Measurements from ENCODE around the gene C17orf75. TPM values are rescaled to one million over a fixed set of nuclear protein-coding genes. Genes with fewer than 3 reads are reported as not detected.
A peak's percentile ranks its signal among the peaks of the same experiment; 100 is the strongest.

Gene C17orf75
- total RNA-seq, 1 donor from 2014 or later: 16.8 TPM

DNA sequence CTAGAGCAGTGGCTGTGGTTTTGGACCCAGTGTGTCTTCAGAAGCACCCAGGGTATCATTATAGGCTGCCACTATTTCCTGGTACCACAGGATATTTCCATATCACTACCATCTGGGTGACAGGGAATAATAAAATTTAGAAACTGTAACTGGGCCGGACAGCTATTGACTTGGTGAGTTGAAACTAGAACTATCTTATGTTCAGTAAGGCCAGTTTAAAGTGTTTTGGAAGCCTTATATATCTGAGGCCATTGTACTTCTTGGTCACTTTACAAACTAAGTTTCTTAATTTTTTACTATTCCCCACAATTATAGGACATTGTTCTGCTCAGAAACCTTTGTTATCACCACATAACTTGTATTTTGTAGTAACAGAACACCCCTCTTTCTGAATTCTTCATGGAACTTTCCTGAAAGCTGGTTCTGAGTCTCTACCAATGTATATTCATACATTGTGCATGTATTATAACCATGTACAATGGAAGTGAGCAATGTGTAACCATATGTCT lies 42.0 kb upstream of the C17orf75 start:
- FAIRE-seq (no peak), DNase-seq (ENCODE audit: low read depth) (no peak)
- Histone ChIP-seq H3K36me3 (ENCODE audit: control insufficient read depth, insufficient read depth, low read length) (no peaks in the 10 kb centered on the region), H3K27me3 (ENCODE audit: control insufficient read depth, insufficient read depth, low read length) (no peaks in the 10 kb centered on the region), H3K4me3 (ENCODE audit: low read depth, low read length) (no peak overlapping the region)
- TF ChIP-seq, protein P1, sequence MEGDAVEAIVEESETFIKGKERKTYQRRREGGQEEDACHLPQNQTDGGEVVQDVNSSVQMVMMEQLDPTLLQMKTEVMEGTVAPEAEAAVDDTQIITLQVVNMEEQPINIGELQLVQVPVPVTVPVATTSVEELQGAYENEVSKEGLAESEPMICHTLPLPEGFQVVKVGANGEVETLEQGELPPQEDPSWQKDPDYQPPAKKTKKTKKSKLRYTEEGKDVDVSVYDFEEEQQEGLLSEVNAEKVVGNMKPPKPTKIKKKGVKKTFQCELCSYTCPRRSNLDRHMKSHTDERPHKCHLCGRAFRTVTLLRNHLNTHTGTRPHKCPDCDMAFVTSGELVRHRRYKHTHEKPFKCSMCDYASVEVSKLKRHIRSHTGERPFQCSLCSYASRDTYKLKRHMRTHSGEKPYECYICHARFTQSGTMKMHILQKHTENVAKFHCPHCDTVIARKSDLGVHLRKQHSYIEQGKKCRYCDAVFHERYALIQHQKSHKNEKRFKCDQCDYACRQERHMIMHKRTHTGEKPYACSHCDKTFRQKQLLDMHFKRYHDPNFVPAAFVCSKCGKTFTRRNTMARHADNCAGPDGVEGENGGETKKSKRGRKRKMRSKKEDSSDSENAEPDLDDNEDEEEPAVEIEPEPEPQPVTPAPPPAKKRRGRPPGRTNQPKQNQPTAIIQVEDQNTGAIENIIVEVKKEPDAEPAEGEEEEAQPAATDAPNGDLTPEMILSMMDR (IDR thresholded peaks at IDR 0.05; ENCODE audit: insufficient read depth, low read length, severe bottlenecking): no peak

- TF ChIP-seq, protein P1 (IDR thresholded peaks at IDR 0.05; ENCODE audit: insufficient read depth, low read length, severe bottlenecking): no peak
- H3K4me3 ChIP-seq (ENCODE audit: low read depth, low read length): no peak overlapping the region
- DNase-seq (ENCODE audit: low read depth): no peak
- no peaks in the 10 kb centered on the region for H3K36me3 ChIP-seq (ENCODE audit: control insufficient read depth, insufficient read depth, low read length)
- no peak for FAIRE-seq
- no peaks in the 10 kb centered on the region for H3K27me3 ChIP-seq (ENCODE audit: control insufficient read depth, insufficient read depth, low read length)
These were observed 40.7 kb upstream of the C17orf75 start for GRCh38 chr17:32382526-32383223.

DNA sequence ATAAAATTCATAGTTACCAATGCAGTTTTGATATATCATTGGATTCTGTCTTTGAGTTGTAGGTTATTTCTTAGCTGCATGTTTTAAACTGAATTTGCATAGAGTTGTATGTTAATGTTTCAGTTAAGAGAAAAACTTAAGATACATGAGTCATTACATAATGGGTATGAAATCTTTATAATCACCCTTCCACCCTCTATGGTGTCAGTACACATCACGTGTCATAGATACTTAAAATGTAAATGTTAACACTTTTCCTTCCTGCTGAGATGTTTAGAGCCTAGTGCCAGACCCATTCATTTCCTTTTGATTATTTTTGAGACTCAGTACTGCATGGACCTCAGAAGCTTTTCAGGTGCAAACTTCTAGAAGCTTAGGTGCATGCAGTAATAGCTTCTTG lies 28.5 kb upstream of the C17orf75 start:
- no peak overlapping the region for H3K4me3 ChIP-seq (ENCODE audit: low read depth, low read length)
- H3K36me3 ChIP-seq (ENCODE audit: control insufficient read depth, insufficient read depth, low read length): peaks cover 15% of the 10 kb centered on the region
- DNase-seq (ENCODE audit: low read depth): no peak
- TF ChIP-seq, protein P1 (IDR thresholded peaks at IDR 0.05; ENCODE audit: insufficient read depth, low read length, severe bottlenecking): no peak
- H3K27me3 ChIP-seq (ENCODE audit: control insufficient read depth, insufficient read depth, low read length): no peaks in the 10 kb centered on the region
- FAIRE-seq: no peak

GRCh38 chr17:32361270-32361669 lies 19.3 kb upstream of the C17orf75 start:
- FAIRE-seq: no peak
- no peak for DNase-seq (ENCODE audit: low read depth)
- TF ChIP-seq, protein P1 (IDR thresholded peaks at IDR 0.05; ENCODE audit: insufficient read depth, low read length, severe bottlenecking): no peak
- peaks cover 29% of the 10 kb centered on the region for H3K36me3 ChIP-seq (ENCODE audit: control insufficient read depth, insufficient read depth, low read length)
- no peaks in the 10 kb centered on the region for H3K27me3 ChIP-seq (ENCODE audit: control insufficient read depth, insufficient read depth, low read length)
- no peak overlapping the region for H3K4me3 ChIP-seq (ENCODE audit: low read depth, low read length)

DNA sequence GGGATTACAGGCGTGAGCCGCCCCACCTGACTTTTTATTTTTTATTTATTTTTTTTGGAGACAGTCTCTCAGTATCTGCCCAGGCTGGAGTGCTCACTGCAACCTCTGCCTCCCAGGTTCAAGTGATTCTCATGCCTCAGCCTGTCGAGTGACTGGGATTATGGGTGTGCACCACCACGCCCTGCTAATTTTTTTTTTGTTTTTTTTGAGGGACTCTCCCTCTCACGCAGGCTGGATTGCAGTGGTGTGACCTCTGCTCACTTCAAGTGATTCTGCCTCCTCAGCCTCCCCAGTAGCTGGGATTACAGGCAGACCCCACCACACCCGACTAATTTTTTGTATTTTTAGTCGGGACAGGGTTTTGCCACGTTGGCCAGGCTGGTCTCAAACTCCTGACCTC lies 15.6 kb upstream of the C17orf75 start:
- Histone ChIP-seq H3K4me3 (ENCODE audit: low read depth, low read length) (no peak overlapping the region), H3K27me3 (ENCODE audit: control insufficient read depth, insufficient read depth, low read length) (no peaks in the 10 kb centered on the region), H3K36me3 (ENCODE audit: control insufficient read depth, insufficient read depth, low read length) (peaks cover 17% of the 10 kb centered on the region)
- TF ChIP-seq, protein P1 (IDR thresholded peaks at IDR 0.05; ENCODE audit: insufficient read depth, low read length, severe bottlenecking): no peak
- no peak for FAIRE-seq
- DNase-seq (ENCODE audit: low read depth): peak; percentile 63

- FAIRE-seq (no peak), DNase-seq (ENCODE audit: low read depth) (peak; percentile 33)
- Histone ChIP-seq H3K27me3 (ENCODE audit: control insufficient read depth, insufficient read depth, low read length) (no peaks in the 10 kb centered on the region), H3K36me3 (ENCODE audit: control insufficient read depth, insufficient read depth, low read length) (peaks cover 14% of the 10 kb centered on the region), H3K4me3 (ENCODE audit: low read depth, low read length) (no peak overlapping the region)
- TF ChIP-seq, protein P1 (IDR thresholded peaks at IDR 0.05; ENCODE audit: insufficient read depth, low read length, severe bottlenecking): no peak
These were observed 14.8 kb upstream of the C17orf75 start for GRCh38 chr17:32356750-32357149.
